H1 (cell line): ENCODE measurements around the gene RNU6-9. TPM values are rescaled to one million over a fixed set of nuclear protein-coding genes. Genes with fewer than 3 reads are reported as not detected.

Source experiments
- FOSL1 ChIP-seq: IDR thresholded peaks from 2 replicates; pipeline ENCODE4 v1.6.1; 2011; ENCODE audit warnings: mild to moderate bottlenecking, low read depth, low read length, moderate library complexity; ENCODE audit not compliant: insufficient read depth
- JUND ChIP-seq: IDR thresholded peaks from 2 replicates; pipeline ENCODE4 v1.6.1; 2011; ENCODE audit warnings: mild to moderate bottlenecking, improper control_type of control experiment, low read length
- KDM4A ChIP-seq: IDR thresholded peaks from one replicate; pipeline ENCODE4 v1.7.1; 2012; ENCODE audit warnings: low read depth, mild to moderate bottlenecking, moderate library complexity, low read length, inconsistent platforms; ENCODE audit not compliant: severe bottlenecking
- PHF8 ChIP-seq: fragments of 200-600 bp; sonication (generic); conservative IDR thresholded peaks from 2 replicates; pipeline ENCODE4 v1.7.1; 2012; ENCODE audit warnings: low read depth, mild to moderate bottlenecking, inconsistent platforms, low read length, moderate library complexity
- polyA plus RNA-seq, 7 experiments: library from polyadenylated mRNA; depleted of rRNA in 3 of 7; stranded (reverse) in 5 of 7; unstranded in 2 of 7; fragments of >200 nt in 5 of 7; fragments of 200-250 nt in 2 of 7; gene quantifications; 1 replicate in 5 of 7; 2 replicates in 1 of 7; 4 replicates in 1 of 7; pipeline versions ENCODE4 v1.2.1 to v1.2.3, GENCODE V29; 2011 to 2013; ENCODE audit warnings: missing spikeins in 2 of 7, mixed read lengths in 2 of 7
- total RNA-seq: library from RNA; stranded (reverse); fragmentation: NEBNext Ultra II Directional; extraction: Animal tissue kit (Norgen Biotek cat#: 25700); gene quantifications from 2 replicates; pipeline ENCODE4 v1.2.1, GENCODE V29; 2021

RNU6-9 gene
- total and polyA plus RNA-seq, 2 of the 8 experiments (the other 6 are each of a cell fraction or from before 2014, with no cell fraction given): not detected

GRCh38 chr19:892894-893689 is at the start of gene RNU6-9, which contains the start of gene MED16 (continued):
- TF ChIP-seq KDM4A (peak; percentile 31), FOSL1 (no peak), JUND (peak; percentile 28), PHF8 (peak; percentile 98)
